ENCODE data around the gene CMIP.

The CMIP gene

DNA sequence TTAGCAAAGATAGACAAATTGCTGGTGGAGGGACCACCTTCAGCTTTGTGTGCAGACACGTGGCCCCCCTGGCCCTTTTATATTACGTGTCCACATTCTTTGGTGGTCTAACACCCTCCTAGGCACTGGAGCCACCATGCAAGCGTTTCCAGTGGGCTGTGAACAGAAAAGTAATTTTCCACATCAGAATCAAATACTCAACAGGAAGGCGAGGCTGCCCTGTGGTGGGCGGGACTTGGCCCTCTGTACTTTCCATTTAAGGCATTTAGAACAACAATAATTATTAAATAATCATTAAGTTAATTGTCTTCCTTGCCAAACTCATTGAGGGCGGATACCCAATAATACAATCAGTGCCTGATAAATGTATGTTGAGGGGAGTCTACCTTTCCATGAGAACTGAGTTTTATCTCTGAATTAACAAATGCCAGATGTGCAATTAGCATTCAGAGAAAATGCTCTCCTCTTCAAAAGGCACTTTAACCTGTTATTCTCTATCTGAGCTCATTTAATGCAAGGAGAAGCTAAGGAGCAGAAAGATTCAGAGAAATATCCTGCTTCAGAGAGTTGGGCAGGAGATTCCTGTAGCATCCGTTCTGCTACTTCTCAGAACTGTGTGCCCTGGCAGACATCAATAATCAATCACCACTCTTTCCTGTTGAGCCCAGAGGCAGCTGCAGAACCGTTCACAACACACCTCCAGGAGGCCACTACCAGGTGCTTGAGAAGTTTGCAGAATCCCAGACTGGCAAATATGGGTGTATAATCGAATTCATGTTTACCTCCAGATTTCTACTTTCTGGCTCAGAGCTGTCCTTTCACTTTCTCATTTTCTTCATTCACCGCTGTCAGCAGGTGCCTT lies 109.4 kb downstream of the CMIP start:
- FAIRE-seq = no peak

DNA sequence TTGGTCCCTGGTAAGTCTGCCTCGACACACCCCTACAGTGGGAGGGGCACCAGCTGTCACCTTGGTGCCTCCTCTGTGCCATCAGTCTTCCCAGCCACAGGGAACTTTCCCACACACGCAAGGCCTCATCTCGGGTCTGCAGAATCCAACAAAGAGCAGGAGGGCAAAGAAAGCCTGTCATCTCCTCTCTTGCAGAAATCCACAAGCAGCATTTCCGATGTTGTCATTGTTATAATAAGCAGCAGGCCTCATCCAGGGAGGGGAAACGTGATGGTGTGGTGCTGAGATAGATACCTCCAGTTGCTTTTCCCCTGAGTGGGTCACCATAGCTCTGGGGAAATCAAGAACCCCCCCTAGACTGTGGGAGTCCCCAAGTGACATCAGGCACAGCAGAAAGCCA lies 110.4 kb downstream of the CMIP start:
- no peak for FAIRE-seq

DNA sequence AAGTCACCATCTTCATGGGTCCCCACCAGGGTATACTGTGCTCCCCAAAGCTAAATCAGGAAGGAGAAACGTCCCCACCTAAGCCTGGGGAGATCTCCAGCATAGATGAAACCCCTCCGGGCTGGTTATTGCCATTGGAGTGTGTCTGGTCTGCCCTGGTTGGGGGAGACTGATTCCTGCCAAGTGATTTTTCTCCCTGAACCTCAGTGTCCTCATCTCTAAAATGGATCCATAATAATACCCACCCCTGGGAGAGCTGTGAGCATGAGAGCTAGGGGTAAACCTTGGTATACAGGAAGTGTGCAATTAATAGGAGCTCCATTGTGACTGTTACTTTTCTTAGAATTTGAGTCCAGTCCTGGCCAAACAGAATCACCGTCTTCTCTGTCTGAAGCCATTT lies 111.1 kb downstream of the CMIP start:
- FAIRE-seq = no peak

DNA sequence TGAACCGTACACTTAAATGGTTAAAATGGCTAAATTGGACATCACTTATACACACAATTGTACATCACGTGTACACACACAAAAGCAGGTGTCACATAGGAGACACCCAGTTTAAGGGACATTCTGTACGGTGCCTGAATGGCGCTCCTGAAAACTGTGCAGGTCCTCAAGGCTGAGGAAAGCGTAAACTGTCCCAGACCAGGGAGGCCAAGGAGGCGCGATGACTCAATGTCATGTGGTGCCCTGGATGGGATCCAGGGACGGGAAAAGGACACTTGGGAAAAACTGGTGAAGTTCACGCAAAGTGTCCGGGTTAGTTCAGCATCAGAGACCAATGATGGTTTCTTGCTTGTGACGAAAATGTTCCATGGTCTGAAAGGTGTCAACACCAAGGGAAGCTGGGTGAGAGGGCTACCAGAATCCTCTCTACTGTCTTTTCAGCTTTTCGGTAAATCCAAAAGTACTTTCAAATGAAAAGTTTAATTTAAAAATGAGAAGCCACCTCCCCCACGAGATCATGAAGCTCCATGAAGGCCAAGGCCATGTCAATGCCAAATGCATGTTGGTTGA lies 112.2 kb downstream of the CMIP start:
- FAIRE-seq = no peak

DNA sequence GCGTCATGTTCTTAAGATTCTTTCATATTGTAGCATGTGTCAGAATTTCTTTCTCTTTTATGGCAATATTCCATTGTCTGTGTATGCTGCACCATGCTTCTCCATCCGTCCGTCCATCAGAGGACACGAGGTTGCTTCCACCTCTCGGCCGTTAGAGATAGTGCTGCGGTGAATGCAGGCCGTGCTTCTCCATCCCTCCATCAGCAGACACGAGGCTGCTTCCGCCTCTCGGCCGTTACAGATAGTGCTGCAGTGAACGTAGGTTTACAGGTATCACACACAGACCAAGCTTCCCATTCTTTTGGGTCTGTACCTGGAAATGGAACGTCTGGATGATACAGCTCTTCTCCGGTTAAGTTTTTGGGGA lies 113.5 kb downstream of the CMIP start:
- no peak for FAIRE-seq

DNA sequence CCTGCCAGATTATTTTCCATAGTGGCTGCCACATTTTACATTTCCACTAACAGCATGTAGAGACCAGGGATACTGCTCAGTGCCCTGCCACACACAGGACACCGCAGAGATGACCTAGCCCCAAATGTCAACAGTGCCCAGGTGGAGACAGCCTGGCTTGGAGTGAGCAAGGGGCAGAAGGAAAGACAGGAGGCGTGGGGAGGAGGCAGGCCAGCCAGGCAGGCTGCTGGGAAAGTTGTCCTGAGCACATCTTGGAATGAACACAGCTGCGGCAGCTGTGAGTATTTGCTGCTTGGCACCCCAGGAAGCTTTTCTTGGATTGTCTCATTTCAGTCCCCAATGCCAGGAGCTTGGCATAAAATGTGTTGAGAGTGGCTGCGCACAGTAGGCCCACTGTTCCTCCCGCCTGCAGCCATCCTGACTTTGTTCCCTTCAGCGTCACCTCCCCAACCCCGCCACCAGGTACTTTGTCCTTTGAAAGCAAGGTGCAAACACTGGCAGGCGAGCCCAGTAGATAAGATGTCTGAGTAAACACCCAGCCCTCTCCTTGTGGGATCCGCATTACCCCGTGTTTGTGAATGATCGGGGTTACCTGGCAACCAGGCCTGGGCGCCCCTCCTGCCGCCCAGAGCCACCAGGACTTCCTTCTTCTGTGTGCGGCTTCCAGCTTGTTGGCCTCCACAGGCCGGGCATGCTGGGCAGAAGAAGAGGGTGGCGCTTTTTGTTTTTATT lies 114.0 kb downstream of the CMIP start:
- FAIRE-seq = no peak

DNA sequence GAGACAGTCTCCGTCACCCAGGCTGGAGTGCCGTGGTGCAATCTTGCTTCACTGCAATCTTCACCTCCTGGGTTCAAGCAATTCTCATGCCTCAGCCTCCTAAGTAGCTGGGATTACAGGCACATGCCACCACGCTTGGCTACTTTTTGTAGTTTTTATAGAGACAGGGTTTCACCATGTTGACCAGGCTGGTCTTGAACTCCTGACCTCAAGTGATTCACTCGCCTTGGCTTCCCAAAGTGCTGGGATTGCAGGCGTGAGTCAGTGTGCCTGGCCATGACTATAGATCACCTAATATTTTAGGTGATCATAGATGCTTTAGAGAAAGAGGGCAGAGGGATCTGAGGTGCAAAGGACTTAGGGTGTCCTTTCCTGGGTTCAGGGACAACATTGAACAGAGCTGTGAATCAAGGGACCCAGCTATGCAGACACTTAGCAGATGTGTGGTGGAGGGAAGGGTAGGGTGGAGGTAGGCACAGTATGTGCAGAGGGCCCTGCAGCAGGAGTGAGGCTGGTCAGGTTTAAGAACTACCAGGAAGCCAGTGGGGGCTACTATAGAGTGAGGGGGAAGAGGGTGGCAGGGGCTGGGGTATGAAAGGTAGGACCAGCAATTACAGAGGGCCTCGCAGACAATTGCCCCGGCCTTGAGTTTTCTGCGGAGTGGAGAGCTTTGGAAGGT lies 116.5 kb downstream of the CMIP start:
- FAIRE-seq = no peak

DNA sequence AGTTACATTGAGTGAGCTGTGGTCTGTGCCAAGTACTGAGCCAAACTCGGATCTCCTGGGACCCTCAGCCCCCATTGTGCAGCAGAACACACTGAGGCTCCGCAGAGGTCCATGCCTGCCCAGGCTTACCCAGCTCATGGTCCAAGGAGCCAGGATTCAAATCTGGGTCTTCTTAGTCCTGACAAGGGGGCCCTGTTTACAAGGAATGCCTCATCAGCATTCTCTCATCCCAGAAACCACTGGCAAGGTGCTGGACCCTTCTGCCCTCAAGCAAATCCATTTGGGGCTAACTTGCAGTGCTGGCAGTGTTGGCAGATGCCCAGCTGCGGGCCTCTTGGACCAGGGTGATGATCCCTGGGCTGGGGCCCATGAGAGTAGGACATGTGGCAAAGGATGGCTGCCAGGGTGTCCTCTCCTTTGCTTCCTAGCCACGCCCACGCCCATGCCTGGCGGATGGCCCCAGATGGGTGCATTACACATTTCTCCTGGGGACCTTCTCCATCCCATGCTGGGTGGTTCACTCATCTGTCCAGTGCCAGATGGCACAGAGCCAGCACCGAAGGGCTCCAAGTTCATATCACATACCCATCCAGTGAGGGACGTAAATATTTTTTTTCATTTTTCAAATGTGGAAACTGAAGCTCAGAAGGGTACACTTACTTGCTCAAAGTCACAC lies 117.7 kb downstream of the CMIP start:
- no peak for FAIRE-seq

DNA sequence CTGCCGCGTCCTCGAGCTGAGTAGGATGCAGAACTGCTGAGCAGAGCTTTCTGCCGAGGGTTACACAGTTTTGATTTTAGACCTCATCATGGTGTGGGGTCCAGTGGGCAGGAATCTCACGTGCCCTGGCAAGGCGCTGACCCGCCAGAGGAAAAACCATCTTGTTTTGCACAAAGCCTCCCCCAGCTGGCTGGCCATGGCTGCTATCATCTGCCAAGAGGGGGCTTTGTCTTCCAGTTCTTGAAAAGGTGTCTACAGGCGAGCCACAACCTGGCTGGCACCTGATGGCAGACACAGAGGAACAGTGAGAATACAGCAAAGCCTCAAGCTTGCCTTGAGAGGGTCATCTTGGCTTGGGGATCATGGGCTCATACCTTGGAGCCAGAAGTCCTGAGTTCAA lies 118.3 kb downstream of the CMIP start:
- FAIRE-seq = no peak

DNA sequence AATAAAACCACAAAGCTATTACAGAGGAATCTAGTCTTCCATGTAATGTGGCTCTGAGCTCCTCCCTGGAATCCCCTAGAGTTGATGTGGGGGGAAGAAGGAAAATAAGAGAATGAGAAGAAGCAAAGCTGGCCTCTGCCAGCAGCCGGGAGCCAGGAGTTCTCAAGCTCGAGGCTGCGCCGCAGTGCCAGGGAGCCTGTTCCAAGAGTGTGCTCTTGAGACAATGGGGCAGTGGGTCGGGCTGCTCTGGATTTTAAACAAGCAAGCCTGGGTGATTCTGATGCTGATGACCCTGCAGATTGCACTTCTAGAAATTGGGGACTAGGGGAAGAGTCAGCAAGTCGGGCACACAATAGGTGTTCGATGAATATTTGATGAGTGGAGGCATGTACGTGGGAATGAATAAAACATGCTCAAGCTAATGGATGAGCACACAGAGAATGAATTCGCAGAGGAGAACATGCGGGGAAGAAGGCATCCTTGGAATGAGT lies 119.9 kb downstream of the CMIP start:
- no peak for FAIRE-seq

DNA sequence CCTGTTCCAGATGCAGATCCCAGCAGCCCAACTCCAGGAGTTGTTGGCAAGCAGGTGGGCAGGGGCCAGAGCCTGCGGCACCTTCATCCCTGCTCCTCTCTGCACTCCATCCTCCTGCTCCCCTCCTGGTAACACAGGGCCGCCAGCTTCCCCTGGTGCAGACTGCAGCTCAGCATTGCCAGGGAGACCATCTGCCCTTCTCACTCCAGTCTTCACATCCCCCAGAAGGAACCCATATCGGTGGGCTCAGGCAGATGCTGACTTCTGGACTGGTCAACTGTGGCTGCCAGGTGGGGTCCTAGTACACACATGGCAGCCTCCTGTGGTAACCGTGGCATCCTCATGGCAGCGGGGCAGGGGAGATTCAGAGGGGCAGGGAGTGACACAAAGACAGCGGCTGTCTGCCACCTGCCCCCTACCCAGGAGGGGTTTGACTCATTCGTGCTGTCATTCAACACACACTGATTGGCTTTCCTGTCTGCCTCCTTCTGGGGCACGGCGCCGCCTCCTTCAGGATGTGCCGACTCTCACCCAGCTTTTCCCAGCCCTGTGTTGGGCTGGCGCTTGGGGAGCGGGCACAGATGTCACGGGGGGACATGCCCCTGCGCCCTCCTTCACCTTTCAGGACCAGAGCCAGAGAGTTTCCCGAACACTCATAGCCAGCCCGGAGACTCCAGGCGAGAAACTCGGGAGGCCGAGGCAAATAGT lies 120.9 kb downstream of the CMIP start:
- FAIRE-seq = no peak

DNA sequence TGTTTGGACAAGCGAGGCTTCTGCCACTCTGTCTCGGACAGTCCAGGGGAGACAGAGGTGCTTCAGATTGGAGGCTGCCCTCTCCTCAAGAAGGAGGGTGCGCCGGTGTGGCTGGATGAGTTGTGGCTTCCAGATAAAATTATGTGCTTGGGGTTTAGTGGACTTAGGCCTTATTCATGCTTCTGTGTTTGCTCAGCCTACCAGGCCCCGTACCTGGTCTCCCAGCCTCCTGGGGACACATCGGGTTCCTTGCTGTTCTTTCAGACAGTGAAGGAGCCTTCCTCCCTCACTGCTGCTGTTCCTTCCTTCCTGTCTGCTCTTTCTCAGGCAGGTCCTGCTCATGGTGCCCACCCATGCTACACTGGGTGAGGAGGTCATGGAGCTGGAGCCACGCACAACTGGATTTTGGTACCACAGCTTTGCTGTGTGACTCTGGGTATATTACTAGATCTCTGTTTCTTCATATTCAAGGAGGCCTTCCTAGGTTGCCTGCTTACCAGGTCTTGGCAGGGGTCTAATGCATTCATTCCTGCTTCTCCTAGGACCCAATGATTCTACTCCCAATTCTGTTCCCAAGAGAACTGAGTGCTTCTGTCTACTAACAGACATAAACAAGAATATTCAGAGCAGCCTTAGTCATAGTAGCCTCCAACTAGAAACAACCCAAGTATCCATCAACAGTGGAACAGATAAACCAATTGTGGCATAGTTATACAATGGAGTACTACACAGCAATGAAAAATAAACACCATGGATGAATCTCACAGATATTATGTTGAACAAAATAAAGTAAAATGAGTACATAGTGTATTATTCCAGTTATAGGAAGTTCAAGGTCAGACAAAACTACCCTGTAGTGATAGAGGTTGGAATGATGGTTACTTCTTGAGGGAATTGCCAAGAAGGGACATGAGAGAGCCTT lies 121.7 kb downstream of the CMIP start:
- FAIRE-seq = no peak

DNA sequence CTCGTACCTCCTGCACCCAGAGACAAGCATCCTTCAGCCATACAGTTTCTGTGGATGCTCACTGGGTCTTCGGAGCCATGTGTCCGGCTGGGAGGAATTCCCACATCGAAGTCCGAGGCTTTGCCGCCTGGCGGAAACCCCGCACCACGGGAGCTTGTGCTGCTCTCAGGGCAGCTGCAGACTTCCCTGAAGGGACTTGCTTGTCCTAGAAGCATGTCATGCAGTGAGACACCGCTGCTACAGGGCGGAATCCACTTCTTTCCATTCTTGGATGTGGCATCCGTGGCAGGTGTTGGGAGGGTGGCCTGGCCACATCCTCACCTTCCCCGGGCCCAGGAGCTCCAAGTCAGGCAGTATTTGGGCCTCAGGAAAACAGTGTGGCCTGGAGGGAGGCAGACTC lies 122.5 kb downstream of the CMIP start:
- no peak for FAIRE-seq

DNA sequence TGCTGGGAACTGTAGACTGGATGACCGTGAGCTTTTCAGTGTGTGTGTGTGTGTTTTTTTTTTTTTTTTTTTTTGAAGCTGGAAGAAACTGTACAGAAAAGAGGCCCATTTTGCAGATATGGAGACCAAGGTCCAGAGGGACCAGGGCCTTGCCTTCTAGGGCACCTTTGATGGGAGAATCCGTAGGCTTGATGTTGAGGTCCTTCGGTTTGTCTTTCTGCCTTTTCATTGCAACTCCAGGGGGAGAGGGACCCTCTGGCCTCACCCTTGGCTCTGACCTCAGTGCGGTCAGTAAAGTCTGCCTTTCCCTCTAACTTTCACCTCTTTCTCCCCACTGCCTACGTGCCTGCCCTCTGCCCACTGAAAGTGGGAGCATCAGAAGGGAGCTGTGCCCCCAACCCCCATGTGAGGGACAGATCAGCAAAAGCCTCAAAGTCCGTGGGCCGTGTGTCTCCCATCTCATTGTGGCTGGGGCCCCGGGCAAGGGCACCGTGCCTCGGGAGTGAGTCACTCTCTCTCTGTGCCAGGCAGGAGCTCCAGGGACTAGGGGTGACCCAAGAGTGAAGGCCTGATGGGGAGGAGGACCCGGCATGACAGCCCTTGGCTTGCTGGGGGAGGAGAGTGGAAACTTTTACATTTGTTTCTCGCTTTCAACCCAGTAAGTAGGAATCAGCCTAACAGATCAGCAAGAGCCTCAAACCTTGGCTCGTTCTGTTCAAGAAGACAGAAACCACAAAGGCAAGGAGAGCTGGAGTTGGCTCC lies 123.6 kb downstream of the CMIP start:
- no peak for FAIRE-seq

DNA sequence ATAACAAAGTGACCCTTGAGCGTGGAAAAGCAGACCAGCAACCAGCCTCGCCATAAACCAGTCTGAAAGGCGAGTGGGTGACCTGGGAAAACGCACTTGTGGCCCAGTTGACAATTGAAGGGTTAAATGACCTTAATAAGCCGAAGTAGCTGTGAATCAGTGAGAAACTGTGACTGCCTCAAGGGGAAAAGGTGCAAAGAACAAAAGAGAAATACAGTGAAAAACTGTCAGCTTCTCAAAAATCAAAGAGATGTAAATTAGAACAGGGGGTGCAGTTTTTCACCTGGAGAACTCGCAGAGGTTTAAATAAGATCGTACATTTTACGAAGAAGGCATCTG lies 124.1 kb downstream of the CMIP start:
- no peak for FAIRE-seq

DNA sequence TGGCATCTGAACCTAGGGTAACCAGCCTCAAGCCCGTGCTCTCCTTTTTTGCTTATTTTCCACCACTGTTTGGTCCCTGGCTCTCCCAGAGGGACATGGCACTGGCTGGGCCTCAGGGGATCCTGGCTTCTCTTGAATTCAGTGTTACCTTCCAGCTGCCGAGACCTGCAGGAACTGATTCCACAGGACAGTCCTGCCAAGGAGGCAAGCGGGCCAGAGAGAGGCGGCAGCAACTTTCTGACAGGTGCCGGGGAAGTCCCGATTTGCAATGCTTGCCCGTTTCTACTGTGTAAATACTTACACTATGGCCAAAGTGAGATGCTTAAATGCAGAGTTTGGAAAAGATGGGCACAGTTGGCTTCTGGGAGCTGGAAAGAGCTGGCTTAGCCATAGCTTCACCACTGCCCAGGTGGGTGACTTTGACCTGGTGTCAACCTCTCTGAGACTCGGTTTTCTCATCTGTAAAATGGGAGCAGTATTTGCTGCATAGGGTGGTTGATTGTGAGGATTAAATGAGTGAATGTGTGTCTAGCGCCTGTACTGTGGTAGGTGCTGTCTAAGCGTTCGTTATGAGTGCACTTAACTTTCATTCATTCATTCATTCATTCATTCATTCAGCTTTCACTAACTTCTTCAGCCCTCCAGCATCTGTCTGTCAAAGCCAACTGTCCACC lies 124.9 kb downstream of the CMIP start:
- FAIRE-seq = no peak

DNA sequence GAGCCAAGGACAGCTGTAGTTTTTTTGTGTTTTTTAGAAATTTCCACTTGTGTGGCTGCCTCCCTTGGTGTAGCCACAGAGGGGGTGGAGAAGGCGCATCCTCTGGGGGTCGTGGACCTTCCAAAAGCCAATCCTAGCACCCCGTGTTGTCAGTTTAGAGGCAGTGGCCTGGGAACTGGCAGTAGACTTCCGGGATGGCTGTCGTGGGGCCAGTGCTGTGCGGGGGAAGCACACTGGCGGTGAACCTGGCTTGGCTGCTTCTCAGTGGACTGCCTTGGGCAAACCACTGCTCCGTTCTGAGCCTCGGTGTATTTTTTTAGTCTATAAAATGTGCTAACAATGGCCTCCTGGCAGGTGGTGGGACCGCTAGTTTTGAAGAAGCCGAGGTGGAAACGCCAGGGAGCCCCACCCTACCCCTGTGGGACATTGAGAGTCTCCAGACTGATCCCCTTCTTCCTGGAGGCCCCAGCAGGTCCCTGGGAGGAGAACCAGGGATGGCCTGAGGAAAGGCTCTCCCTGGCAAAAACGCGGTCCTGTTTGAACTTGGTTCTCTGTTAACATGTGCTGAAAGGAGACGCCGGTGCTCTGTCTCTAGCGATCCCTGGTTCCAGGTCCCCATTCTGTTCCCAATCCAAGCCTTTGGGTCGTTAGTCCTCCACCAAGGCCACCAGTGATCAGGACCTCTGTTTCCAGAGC lies 125.7 kb downstream of the CMIP start:
- FAIRE-seq = no peak

DNA sequence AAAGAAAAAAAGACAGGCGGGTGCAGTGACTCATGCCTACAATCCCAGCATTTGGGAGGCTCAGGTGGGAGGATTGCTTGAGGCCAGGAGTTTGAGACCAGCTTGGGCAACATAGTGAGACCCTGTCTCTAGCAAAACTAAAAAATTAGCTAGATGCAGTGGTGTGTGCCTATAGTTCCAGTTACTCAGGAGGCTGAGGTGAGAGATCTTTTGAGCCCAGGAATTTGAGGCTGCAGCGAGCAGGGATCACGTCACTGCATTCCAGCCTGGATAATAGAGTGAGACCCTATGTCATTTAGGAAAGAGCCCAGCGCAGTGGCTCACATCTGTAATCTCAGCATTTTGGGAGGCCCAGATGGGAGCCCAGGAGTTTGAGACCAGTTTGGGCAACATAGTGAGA lies 126.6 kb downstream of the CMIP start:
- FAIRE-seq = no peak
